Globus pallidus (tissue), 1 donor: ENCODE data around the gene RPTOR.

Experiments used
- DNase-seq: peaks from one replicate; pipeline ENCODE4 v3.0.0-alpha.2; 2015; ENCODE audit warnings: low spot score

RPTOR gene

DNA sequence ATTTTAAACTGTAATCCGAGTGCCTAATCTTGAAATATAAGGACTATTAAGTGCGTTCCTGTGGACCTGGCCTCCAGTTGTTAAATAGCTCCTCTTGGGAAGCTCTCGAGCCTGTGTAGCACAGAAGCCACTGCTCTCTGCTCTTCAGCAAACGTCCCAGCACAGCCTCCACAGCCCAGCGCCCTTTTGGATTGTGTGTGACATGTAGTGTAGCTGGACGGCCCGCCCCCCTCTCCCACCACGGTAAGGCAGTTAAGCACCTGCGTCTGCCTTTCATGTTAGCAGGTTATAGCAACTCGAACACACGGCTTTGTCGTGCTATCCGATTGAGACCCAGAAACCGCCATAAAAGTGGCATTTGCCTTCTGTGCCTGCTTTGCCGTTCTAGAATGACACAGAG, 367.8 kb downstream of the RPTOR start:
- no peak for DNase-seq

DNA sequence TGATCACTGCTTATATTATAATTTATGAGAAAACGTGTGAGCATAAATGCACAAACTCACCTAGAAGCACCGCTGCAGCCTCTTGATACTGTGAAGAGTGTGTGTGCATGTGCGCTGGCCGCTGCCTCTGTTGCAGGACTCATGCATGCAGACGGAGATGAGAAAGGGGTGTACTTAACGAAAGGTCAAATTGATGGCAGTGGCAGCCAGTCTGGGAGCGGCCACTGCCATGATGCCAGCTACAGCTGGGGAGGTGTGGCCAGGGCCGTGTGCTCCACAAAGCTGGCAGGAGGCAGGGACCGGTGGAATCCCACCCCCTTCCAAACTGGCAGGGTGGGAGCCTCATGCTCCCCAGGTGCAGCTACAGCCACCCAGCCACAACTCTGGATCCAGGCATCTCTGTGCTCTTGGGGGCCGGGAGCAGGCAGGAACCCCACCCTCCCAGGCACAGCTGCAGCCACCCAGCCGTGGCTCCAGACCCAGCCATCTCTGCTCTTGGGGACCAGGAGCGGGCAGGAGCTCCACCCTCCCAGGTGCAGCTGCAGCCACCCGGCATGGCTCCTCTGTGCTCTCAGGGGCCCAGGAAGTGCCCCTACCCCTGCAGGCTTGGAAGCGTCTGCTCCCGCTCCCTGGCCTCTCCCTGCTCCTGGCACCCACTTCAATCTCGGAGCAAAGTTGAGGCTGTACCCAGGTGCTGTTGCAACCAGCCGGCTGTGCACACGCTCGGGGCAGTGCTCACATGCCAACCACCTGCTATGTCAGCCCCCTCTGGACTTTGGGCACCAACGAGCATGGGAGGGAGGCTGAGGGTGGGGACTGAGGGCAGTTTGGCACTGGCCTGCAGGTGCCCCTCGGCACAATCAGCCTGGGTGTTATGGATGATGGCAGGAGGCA, 369.5 kb downstream of the RPTOR start:
- no peak for DNase-seq

DNA sequence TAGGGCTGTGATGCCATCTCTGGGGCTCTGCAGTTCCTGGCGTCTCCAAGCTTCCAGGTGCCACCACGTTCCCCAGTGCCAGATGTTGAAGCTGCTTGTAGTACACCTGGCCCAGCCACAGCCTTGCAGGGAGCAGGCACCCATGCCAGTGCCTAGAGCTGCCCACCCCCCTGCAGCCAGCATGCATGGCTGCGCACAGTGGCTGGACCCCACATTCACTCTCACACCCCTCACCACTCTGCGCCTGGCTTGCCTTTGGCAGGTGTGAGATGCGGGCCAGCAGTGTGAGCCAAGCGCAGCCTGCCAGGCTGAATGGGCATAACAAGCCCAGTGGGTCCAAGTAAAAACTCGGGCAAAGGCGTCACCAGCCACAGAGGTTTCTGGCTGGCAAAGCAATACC, 371.6 kb downstream of the RPTOR start:
- DNase-seq, result no peak

DNA sequence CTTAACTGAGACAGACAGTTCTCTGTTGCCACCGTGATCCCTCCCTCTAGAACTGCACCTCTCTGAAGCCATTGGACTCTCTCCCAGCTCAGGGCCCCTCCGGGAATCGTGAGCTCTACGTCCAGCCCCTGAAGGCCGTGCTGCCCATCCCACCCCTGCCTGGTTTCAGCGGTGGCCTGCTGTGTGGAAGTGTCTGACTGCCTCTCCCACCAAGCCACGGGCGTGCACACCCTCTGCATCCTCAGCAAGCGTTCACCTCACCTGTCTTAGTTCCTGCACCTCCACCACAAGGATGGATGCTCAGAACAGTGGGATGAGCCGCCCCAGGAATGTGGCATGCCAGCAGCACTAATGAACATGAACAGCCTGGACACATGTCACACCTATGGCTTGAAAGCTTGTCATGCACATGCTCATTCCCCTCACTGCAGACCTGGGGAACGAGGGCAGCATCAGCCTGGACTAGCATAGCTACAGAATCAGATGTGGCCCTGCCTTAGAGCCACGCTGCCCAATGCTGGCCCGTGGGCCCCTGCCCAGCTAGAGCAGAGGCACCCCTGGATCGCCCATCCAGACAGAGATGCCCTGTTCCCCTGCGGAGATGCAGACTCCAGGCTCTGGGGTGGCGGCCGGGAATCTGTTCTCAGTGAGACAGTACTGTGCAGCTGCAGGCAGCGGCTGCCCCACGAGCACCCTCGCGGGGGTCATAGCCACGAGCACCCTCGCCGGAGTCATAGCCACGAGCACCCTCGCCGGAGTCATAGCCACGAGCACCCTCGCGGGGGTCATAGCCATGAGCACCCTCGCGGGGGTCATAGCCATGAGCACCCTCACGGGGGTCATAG, 373.3 kb downstream of the RPTOR start:
- no peak for DNase-seq

DNA sequence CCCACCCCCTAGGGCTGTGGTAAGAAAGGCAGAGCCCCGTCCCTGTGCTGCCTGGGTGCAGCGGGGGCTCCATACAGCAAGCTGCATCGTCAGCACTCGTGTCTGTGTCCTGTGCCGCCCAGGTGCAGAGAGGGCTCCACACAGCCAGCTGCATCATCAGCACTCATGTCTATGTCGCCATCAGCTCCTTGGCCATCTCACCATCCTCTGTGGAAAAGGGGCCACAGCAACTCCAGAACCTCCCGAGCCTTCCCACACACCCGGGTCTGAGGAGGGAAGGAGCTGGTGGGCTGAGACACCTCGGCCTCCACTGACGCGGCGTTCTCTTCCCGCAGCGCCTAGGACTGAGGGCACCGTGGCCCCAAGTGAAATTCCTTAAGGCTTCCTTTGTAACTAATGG, 374.1 kb downstream of the RPTOR start:
- no peak for DNase-seq

DNA sequence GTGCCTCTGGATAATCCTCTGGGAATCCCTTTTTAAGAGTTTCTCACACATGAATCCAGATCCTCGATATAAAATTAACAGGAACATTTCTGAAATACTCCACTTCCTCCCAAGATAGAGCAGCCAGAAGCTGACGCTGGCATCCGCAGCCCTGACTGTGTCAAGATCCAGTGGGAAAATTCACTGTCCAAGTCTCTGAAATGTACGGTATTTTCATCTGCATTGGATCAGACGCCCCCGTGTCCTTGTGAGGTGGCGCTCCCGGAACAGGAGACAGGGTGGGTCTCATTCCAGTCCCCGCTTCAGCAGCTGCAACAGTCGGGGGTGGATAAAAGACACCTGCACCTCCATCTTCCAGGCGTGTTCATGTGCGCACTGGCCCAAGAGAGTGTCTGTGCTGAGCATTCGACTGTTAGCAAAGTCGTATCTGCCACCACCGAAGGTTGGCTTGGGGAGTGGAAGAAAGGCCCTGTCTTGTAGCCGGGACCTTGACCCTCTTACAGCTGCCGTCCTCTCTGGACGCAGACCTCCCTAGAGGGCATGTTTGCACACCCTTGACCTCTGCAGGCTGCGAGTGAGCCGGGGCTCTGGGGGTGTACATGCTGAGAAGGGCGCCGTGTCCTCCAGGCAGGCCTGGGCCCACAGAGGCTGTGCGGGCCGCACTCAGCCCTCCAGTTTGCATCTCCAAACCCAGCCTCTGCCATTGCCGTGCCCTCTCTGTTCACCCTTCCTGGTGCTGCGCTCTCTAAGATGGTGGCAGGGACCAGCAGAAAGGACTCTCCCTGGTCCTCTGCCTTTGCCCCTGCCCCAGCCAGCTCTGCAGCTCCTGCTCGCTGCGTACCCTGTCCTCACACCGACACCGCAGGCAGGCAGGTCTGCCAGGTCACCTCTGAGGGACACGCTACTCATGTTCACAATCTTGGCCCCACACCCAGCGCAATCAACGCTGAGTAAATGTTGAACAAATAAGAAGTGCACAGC, 375.0 kb downstream of the RPTOR start:
- DNase-seq, result no peak

DNA sequence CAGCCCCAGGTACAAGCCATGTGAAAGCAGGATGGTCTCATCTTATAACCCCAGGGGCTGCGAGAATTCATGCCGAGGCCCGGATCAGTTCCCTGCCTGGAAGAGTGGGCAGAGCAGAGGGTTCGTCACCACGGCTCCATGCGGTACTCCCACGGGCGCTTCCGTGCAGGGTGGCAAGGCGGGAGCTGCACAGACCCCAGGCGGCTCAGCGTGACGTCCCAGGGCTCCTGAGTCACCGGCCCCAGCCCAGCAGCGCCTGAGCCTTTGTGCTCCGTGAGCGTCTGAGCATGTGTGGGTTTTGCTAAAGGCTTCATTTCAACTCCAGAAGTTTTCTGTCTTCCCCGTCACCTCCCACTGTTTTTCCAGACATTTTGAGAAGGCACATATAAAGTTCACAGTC, 375.8 kb downstream of the RPTOR start:
- no peak for DNase-seq

DNA sequence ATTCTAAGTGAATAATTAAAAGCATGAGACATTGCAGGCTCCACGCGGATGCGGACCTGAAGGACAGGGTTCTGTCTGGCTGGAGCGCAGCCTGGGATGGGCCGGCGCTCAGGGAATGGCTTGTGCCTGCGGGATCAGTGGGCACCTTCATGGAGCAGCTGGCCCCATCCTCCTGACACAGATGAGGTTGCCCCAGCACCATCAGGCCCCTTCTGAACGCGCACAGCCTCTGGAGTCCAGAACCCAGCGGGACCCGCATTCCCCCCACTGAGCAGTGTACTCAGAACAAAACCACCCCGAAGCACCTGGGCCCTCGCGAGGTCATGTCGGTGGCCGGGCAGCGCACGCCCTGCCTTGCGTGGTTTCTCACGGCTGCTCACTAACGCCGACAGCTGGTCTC, 376.5 kb downstream of the RPTOR start:
- no peak for DNase-seq

DNA sequence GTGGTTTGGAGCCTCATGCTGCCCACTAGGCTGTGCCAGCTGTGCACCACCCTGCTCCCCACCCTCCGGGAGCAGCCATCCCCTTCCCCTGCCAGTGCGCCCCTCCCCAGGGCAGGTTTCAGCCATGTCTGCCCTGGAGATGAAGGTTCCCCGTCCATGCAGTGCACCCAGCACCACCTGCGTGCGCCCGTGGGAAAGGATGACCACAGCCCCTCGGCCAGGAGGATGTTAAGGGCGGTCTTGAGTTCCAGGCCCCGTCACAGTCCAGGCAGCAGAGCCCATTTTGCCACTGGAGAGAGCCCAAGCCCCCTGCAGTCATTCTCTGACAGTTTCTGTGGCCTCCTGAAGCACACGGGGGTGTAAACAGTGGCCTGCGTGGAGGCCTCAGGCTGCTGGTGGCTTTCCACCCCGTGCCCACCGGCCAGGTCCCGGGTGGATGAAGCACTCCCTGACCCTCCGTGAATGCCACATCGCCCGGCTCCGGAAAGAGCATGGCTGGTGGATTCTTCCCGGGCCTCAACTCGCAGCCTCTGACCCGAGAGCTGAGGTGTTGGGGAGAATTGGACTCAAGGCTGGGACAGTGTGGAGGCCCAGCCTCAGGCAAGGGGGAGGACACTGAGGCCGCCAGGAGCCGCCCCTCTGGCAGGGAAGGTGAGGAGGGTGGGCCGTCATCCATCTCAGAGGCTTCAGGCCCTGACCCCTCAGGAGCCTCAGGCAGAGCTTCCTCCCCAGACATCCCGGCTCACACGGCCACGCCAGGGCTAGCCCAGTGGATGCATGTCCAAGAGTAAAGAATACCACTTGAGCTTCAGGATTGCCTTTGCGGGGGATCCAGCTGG, 377.3 kb downstream of the RPTOR start:
- DNase-seq, result no peak

DNA sequence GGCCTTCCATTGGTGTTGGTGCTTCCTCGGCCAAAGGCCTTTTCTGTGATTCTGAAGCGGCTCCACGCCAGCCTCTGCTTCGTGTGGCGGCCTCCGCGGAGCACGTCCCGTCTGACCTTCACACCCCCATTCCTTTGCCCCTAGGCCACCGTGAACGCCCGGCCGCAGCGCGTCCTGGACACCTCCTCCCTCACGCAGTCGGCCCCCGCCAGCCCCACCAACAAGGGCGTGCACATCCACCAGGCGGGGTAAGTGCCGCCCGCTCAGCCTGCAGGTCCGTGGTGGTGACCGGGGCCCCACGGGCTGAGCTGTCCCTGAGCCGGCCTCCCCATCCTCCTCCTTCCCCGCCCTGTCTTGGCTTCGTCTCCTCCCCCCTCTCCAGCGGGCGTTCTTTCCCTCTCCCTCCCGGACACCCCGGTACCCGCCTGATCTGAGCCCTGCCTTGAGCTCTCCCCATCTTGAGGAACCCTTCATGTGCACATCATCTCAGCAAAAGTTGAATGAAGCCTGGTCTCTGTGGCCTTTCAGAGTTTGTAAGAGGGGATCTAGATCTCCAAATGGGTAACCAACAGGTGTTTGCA, 378.0 kb downstream of the RPTOR start:
- DNase-seq, result no peak

DNA sequence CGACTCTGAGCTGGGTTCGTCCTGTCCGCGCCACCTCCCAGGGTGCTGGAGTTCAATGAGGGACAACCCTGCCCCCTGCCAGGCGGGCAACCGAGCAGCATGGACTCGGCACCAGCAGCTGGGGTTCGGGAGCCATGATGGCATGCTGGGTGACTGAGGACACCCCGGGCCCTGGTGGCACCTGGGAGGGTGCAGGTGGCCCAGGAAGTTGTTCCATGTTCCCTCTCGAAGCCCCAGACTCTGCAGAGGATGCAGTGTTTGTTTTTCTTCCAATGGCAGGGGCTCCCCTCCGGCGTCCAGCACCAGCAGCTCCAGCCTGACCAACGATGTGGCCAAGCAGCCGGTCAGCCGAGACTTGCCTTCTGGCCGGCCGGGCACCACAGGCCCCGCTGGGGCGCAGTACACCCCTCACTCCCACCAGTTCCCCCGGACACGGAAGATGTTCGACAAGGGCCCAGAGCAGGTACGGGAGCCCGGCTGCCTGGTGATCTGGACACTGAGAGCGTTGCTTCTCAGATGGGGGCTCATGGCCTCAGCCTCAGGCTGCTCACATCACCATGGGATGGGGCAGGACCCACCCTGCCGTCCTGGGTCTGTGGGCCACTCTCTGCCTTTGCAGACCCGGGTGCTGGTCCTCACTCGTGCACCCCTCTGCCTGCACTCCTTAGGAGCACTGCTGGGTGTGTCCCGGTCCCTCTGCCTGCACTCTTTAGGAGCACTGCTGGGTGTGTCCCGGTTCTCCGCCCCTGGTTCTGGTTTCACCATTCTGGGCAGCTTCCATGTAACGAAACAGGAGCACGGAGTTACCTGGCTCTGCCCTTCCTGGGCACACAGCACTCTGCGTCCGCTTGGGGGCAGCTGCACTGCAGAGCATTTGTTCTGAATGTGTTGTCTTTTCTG, 378.8 kb downstream of the RPTOR start:
- DNase-seq, result no peak

DNA sequence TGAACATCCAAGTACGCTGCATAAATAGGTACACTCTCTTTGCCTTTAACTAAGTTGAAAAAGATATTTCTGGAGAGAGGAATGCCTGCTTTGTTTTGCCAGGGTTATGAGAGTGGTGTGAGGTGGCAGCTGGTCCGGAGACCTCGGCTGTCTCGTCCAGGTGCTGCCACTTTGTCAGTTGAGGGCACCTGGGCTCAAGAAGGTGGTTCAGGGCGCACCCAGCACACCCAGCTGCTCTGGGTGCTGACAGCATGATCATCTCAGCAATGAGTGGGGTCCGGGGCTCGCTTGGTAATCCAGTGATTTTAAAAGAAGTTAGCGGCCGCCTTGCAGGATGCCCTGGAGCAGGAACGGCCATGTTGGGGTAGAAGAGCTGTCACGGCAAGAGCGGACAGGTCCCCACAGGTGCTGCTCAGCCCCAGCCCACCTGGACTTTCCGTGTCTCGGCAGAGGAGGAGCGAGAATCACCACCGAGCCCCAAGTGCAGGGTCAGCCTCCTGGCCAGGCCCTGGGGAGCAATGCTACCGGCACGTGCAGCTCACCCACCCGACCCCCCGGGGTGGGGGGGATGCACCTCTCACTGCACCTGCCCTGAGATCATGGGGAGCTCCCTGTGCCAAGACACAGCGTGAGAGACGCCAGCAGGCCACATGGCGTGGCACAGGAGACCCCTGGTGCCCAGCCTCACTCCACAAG, 379.6 kb downstream of the RPTOR start:
- no peak for DNase-seq

DNA sequence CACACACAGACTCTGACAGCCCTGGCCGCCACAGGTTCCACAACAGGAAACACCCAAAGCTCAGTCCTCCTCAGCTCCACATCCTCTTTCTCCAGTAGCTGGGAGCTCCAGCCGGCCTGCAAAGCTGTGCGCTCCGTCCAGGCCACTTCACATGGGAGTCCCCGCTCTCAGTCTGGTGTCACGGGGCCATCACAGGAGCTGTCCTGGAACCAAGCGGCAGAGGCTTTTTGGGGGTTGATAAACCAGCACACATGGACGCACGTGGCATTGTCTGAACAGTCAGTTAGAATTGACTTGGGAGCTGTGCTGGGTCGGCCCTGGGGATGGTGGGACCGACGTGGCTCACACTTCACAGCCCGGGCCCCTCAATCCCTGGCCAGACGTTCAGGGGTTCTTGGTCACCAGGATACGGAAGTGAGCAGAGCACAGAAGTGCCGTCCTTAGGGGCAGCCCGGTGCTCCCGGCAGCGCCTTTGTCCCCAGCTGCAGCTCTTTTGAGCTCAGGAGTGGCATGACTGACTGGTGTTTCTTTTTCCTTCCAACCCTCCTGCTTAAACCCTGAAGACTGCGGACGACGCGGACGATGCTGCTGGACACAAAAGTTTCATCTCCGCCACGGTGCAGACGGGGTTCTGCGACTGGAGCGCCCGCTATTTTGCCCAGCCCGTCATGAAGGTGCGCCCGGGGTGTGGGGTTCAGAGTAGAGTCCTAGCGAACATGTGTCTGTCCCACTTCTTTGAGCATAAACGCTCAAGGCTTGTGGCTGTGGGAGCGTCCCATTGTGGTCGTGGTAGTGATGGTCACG, 380.4 kb downstream of the RPTOR start:
- no peak for DNase-seq

DNA sequence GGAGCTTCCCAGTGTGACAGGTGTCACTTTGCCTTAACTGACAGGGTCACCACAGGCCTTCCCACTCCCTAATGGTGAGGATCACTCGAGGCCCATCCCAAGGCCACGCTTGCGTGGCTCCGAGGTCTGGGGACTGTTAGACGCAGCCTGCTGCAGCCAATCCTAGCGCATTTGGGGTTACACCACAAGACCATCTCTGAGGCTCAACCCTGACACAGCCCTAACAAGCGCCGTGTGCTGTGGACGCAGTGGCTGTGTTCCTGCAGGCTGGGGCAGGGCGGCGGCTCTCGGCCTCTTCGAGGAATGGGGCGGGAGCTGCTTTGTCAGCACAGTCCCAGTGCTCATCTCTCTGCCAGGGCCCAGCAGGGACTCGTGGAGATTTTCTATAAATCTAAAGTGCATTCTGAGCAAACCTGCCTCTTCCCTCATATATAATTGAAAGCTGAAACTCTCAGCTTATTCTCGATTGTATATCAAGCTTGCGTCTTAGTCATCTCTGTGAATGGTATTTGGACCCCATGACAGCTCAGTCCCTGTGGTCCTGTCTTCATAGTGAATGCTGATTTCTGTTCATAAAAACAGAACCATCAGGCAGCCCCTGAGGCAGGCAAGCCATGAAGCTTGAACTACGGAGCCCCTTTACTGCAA, 381.2 kb downstream of the RPTOR start:
- DNase-seq, result no peak

DNA sequence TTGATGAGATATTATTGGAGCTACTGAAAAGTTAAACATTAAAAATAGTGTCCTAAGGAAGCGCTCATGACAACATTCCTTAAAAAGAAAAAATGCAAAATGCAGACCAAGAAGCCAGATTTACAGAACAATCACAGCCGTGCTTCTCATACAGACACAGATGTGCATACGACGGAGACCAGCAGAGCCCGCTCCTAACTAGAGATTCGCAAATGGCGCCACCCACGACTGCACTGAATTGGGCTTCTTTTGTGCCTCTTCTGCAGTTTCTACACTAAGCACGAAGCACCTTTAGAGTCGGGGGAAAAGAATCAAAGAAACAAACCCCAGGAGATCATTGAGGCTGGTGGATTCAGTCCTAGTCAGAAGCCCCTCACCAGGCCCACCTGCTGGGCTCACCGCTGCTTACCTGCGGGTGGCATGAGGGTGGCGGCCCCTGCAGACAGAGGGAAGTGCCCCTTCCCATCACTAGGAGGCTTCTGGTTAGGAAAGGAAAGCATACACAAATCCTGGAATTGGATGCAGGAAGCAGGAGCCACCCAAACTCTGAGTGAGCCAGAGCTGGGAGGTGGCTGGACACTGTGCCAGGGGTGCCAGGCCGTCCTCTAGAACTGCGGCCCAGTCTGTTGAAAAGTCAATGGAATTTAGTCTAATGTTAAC, 382.1 kb downstream of the RPTOR start:
- DNase-seq, result no peak

DNA sequence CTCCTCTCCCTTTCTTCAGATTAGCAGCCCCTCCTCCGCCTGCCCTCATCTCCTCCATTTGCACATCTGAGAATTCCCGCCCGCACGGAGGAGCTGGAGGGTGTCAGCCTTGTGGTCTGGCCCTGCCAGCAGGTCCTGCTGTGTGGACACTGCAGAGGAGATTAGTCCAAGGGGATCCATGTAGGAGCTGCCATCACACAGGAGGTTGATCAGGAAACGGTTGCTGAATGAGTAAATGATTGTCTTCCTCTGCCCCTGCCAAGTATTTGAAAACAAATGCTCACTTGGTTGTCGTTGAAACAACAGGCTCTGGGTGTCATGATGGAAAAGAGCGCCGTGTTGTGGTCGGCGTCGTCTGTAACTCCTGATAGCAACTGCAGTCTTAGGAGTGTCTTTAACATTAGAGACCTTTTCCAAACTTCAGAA, 383.2 kb downstream of the RPTOR start:
- DNase-seq, result no peak

DNA sequence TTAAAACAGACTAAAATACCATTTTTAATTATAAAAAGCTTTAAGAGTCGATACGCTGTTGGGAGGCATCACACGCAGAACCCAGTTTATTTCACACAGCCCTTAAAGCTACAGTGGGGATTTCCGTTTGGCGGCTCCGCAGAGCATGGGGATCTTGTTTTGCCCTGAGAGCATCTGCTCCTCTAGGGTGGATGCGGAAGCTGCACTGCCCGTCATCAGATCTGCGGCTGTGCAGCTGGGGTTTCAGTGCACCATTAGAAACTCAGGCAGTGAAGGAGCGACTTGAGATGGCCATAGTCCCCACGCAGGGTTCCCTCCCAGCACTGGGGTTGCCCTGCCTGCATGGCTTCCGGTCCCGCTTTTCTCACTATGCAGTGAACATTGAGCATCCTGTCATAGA, 384.8 kb downstream of the RPTOR start:
- DNase-seq, result no peak
